ENCODE data around the gene ZCCHC7. TPM values are rescaled to one million over a fixed set of nuclear protein-coding genes. Genes with fewer than 3 reads are reported as not detected.

ZCCHC7 gene
- total RNA-seq, 1 donor from 2014 or later = 22.1 TPM

- Mint-ChIP-seq H3K9me3 (no peaks in the 10 kb centered on the region), H3K4me1 (ENCODE audit: low read depth) (peaks cover 1% of the 10 kb centered on the region), H3K27me3 (ENCODE audit: low read depth) (no peaks in the 10 kb centered on the region), H3K36me3 (ENCODE audit: low read depth) (peaks cover 46% of the 10 kb centered on the region), H3K27ac (no peak overlapping the region), H3K4me3 (ENCODE audit: low read depth) (no peak overlapping the region)
- intact Hi-C loops (cut with micrococcal nuclease) = no loop called here
- DNase-seq (ENCODE audit: low spot score) = no peak
Measured at GRCh38 chr9:37353791-37354190, 233.4 kb downstream of the ZCCHC7 start.

GRCh38 chr9:37362430-37362829, 242.1 kb downstream of the ZCCHC7 start:
- intact Hi-C loops (cut with micrococcal nuclease) = loop anchor here (10.0 kb wide), 1 partner anchor 368 kb away; no protein-coding TSS in a partner anchor
- H3K36me3 Mint-ChIP-seq (ENCODE audit: low read depth) = peaks cover 7% of the 10 kb centered on the region

GRCh38 chr9:37363124-37363523, 242.8 kb downstream of the ZCCHC7 start:
- no peak overlapping the region for H3K27ac Mint-ChIP-seq
- no peak overlapping the region for H3K4me3 Mint-ChIP-seq (ENCODE audit: low read depth)
- H3K27me3 Mint-ChIP-seq (ENCODE audit: low read depth) = no peaks in the 10 kb centered on the region
- no peak for DNase-seq (ENCODE audit: low spot score)
- intact Hi-C loops (cut with micrococcal nuclease) = loop anchor here (10.0 kb wide), 1 partner anchor 368 kb away; no protein-coding TSS in a partner anchor
- no peaks in the 10 kb centered on the region for H3K9me3 Mint-ChIP-seq
- no peaks in the 10 kb centered on the region for H3K4me1 Mint-ChIP-seq (ENCODE audit: low read depth)
- H3K36me3 Mint-ChIP-seq (ENCODE audit: low read depth) = peaks cover 7% of the 10 kb centered on the region

More at GRCh38 chr9:37362430-37362829, 242.1 kb downstream of the ZCCHC7 start:
- H3K27me3 Mint-ChIP-seq (ENCODE audit: low read depth) = no peaks in the 10 kb centered on the region
- H3K27ac Mint-ChIP-seq = no peak overlapping the region
- H3K4me3 Mint-ChIP-seq (ENCODE audit: low read depth) = no peak overlapping the region
- H3K4me1 Mint-ChIP-seq (ENCODE audit: low read depth) = no peaks in the 10 kb centered on the region
- DNase-seq (ENCODE audit: low spot score) = no peak
- H3K9me3 Mint-ChIP-seq = no peaks in the 10 kb centered on the region

GRCh38 chr9:37364136-37364535, 243.8 kb downstream of the ZCCHC7 start:
- no peak for DNase-seq (ENCODE audit: low spot score)
- Mint-ChIP-seq H3K27me3 (ENCODE audit: low read depth) (no peaks in the 10 kb centered on the region), H3K4me3 (ENCODE audit: low read depth) (no peak overlapping the region), H3K36me3 (ENCODE audit: low read depth) (peaks cover under 1% of the 10 kb centered on the region), H3K4me1 (ENCODE audit: low read depth) (no peaks in the 10 kb centered on the region), H3K27ac (no peak overlapping the region), H3K9me3 (no peaks in the 10 kb centered on the region)
- intact Hi-C loops (cut with micrococcal nuclease) = loop anchor here (10.0 kb wide), 1 partner anchor 369 kb away; no protein-coding TSS in a partner anchor

- H3K27me3 Mint-ChIP-seq (ENCODE audit: low read depth) = no peaks in the 10 kb centered on the region
- H3K4me1 Mint-ChIP-seq (ENCODE audit: low read depth) = no peaks in the 10 kb centered on the region
- no peak overlapping the region for H3K27ac Mint-ChIP-seq
- H3K4me3 Mint-ChIP-seq (ENCODE audit: low read depth) = no peak overlapping the region
- intact Hi-C loops (cut with micrococcal nuclease) = loop anchor here (10.0 kb wide), 1 partner anchor 370 kb away; no protein-coding TSS in a partner anchor
- H3K36me3 Mint-ChIP-seq (ENCODE audit: low read depth) = no peaks in the 10 kb centered on the region
- no peak for DNase-seq (ENCODE audit: low spot score)
- H3K9me3 Mint-ChIP-seq = no peaks in the 10 kb centered on the region
Measured at GRCh38 chr9:37364751-37365360, 244.5 kb downstream of the ZCCHC7 start.

GRCh38 chr9:37369671-37370070, 249.3 kb downstream of the ZCCHC7 start:
- H3K36me3 Mint-ChIP-seq (ENCODE audit: low read depth) = no peaks in the 10 kb centered on the region
- intact Hi-C loops (cut with micrococcal nuclease) = loop anchor here (10.0 kb wide), 1 partner anchor 375 kb away; no protein-coding TSS in a partner anchor
- H3K4me3 Mint-ChIP-seq (ENCODE audit: low read depth) = no peak overlapping the region
- no peaks in the 10 kb centered on the region for H3K9me3 Mint-ChIP-seq
- H3K27me3 Mint-ChIP-seq (ENCODE audit: low read depth) = peaks cover 2% of the 10 kb centered on the region
- DNase-seq (ENCODE audit: low spot score) = no peak
- no peak overlapping the region for H3K27ac Mint-ChIP-seq
- H3K4me1 Mint-ChIP-seq (ENCODE audit: low read depth) = peaks cover 2% of the 10 kb centered on the region

- Mint-ChIP-seq H3K27me3 (ENCODE audit: low read depth) (peaks cover 2% of the 10 kb centered on the region), H3K9me3 (no peaks in the 10 kb centered on the region), H3K4me1 (ENCODE audit: low read depth) (peaks cover 4% of the 10 kb centered on the region), H3K4me3 (ENCODE audit: low read depth) (no peak overlapping the region), H3K27ac (no peak overlapping the region), H3K36me3 (ENCODE audit: low read depth) (no peaks in the 10 kb centered on the region)
- DNase-seq (ENCODE audit: low spot score) = no peak
- intact Hi-C loops (cut with micrococcal nuclease) = no loop called here
Measured at GRCh38 chr9:37370282-37370681, 249.9 kb downstream of the ZCCHC7 start.

- Mint-ChIP-seq H3K27ac (no peak overlapping the region), H3K27me3 (ENCODE audit: low read depth) (peaks cover 4% of the 10 kb centered on the region), H3K4me1 (ENCODE audit: low read depth) (peaks cover 4% of the 10 kb centered on the region), H3K9me3 (no peaks in the 10 kb centered on the region), H3K4me3 (ENCODE audit: low read depth) (no peak overlapping the region), H3K36me3 (ENCODE audit: low read depth) (no peaks in the 10 kb centered on the region)
- intact Hi-C loops (cut with micrococcal nuclease) = no loop called here
- no peak for DNase-seq (ENCODE audit: low spot score)
Measured at GRCh38 chr9:37370968-37371563, 250.7 kb downstream of the ZCCHC7 start.

- DNase-seq (ENCODE audit: low spot score) = no peak
- intact Hi-C loops (cut with micrococcal nuclease) = no loop called here
- Mint-ChIP-seq H3K27ac (no peak overlapping the region), H3K27me3 (ENCODE audit: low read depth) (peaks cover 4% of the 10 kb centered on the region), H3K4me3 (ENCODE audit: low read depth) (no peak overlapping the region), H3K36me3 (ENCODE audit: low read depth) (no peaks in the 10 kb centered on the region), H3K9me3 (no peaks in the 10 kb centered on the region), H3K4me1 (ENCODE audit: low read depth) (peaks cover 4% of the 10 kb centered on the region)
Measured at GRCh38 chr9:37371565-37372464, 251.4 kb downstream of the ZCCHC7 start.

- no peaks in the 10 kb centered on the region for H3K36me3 Mint-ChIP-seq (ENCODE audit: low read depth)
- H3K4me3 Mint-ChIP-seq (ENCODE audit: low read depth) = no peak overlapping the region
- intact Hi-C loops (cut with micrococcal nuclease) = no loop called here
- no peaks in the 10 kb centered on the region for H3K9me3 Mint-ChIP-seq
- peaks cover 4% of the 10 kb centered on the region for H3K27me3 Mint-ChIP-seq (ENCODE audit: low read depth)
- DNase-seq (ENCODE audit: low spot score) = no peak
- H3K4me1 Mint-ChIP-seq (ENCODE audit: low read depth) = peaks cover 4% of the 10 kb centered on the region
- no peak overlapping the region for H3K27ac Mint-ChIP-seq
Measured at GRCh38 chr9:37372839-37373238, 252.5 kb downstream of the ZCCHC7 start.

GRCh38 chr9:37373621-37374020, 253.2 kb downstream of the ZCCHC7 start:
- DNase-seq (ENCODE audit: low spot score) = no peak
- H3K9me3 Mint-ChIP-seq = no peaks in the 10 kb centered on the region
- peaks cover 4% of the 10 kb centered on the region for H3K4me1 Mint-ChIP-seq (ENCODE audit: low read depth)
- H3K27ac Mint-ChIP-seq = no peak overlapping the region
- no peaks in the 10 kb centered on the region for H3K36me3 Mint-ChIP-seq (ENCODE audit: low read depth)
- peaks cover 4% of the 10 kb centered on the region for H3K27me3 Mint-ChIP-seq (ENCODE audit: low read depth)
- intact Hi-C loops (cut with micrococcal nuclease) = no loop called here
- no peak overlapping the region for H3K4me3 Mint-ChIP-seq (ENCODE audit: low read depth)

GRCh38 chr9:37374892-37375291, 254.5 kb downstream of the ZCCHC7 start:
- no peaks in the 10 kb centered on the region for H3K9me3 Mint-ChIP-seq
- peaks cover 4% of the 10 kb centered on the region for H3K27me3 Mint-ChIP-seq (ENCODE audit: low read depth)
- H3K27ac Mint-ChIP-seq = no peak overlapping the region
- intact Hi-C loops (cut with micrococcal nuclease) = no loop called here
- H3K36me3 Mint-ChIP-seq (ENCODE audit: low read depth) = no peaks in the 10 kb centered on the region
- H3K4me1 Mint-ChIP-seq (ENCODE audit: low read depth) = peaks cover 4% of the 10 kb centered on the region
- DNase-seq (ENCODE audit: low spot score) = no peak
- no peak overlapping the region for H3K4me3 Mint-ChIP-seq (ENCODE audit: low read depth)

Data from activated T-helper 2 cell treated with anti-CD3 and anti-CD28 coated beads, Interferon-gamma antibody, Interleukin-2, Interleukin-4, amounts not matched to agents 10 μg/mL and 5 μg/mL and 100 μg/mL, durations not matched to agents 14 hours and 24 hours and 36 hours (primary cell).